ENCODE measurements around the gene OSBPL1A.
A peak's percentile ranks its signal among the peaks of the same experiment; 100 is the strongest.

The OSBPL1A gene

DNA sequence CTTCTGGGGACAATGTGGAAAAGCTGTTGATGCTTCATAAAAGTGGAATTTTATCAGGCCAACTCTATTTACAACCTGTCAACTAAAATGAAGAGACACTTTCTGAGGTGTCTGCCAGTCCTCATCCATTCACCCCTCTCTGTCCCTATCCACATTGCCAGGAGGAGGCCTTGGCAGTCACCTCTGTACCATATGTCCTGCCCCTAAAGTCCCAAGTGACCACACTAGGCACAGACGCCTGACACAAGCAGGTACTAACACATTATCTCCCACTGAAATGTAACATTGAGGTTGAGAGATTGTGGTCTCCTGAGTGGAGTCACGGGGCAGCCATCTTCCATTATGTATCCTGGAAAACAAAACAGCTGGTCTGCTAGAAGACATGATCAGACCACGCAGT lies 71.4 kb downstream of the OSBPL1A start:
- no peak for DNase-seq

GRCh38 chr18:24322584-24323136 lies 75.0 kb downstream of the OSBPL1A start:
- DNase-seq = no peak

- no peak for DNase-seq
Observed at GRCh38 chr18:24321071-24321470, 76.6 kb downstream of the OSBPL1A start.

DNA sequence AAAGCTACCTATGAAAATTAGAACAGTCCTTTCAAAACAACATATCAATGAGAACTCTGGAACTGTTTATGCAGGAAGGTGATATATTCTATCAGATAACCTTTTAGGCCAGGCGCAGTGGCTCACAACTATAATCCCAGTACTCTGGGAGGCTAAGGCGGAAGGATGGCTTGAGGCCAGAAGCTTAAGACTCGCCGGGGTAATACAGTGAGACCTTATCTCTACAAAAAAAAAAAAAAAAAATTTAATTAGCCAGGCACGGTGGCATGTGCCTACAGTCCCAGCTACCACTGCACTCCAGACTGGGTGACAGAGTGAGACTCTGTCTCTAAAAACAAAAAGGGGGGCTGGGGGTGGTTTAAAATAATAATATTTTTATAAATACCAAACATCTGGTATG lies 77.9 kb downstream of the OSBPL1A start:
- peak; percentile 1 for DNase-seq

DNA sequence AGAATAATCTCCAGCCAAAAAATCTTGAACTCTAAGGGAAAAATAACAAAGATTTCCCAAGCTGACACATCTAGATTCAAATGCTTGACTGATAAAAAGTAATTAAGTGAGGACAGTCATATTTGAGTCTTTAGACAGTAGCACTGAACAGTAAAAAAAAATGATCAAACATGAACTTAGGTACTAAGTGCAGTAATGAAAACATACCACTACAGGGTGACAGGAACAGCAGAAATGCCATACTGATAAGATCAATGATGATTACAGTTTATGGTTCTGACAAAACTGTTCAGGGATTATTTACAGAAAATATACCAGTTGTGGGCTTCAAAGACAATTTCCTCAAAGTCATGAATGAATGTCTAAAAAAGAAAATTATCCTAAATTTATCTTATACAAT lies 80.3 kb downstream of the OSBPL1A start:
- DNase-seq = no peak

GRCh38 chr18:24315170-24315569 lies 82.5 kb downstream of the OSBPL1A start:
- DNase-seq = no peak

DNA sequence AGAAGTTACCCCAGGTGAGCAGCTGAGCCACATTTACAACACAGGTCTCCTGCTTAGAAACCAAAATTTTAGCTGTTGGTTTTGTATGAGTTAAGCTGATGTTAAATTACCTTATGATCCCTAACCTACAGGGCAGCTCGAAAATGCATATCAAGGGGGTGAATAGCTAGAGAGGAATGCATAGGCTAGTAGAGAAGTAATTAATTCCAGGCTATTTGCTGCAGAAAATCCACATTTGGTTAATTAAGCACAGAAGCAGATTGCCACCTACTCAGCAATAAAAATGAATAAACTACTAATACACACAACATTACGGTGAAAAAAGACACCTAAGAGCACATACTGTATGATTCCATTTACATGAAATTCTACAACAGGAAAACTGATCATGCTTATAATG lies 91.4 kb downstream of the OSBPL1A start:
- no peak for DNase-seq

DNA sequence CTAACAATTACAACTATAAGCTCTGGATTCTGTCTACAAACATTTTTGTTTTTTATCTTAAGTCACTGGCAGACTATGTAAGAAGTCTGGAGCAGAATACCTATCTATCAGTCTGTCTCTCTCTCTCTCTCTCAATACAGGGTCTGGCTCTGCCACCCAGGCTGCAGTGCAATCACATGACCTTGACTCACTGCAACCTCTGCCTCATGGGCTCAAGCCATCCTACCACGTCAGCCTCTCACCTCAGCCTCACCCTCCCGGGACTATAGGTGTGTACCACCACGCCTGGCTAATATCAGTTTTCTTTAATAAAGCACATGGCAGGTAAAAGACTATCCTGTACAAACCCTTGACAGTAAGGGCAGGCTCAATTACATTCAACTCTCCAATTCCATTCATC lies 96.9 kb downstream of the OSBPL1A start:
- DNase-seq = no peak

DNA sequence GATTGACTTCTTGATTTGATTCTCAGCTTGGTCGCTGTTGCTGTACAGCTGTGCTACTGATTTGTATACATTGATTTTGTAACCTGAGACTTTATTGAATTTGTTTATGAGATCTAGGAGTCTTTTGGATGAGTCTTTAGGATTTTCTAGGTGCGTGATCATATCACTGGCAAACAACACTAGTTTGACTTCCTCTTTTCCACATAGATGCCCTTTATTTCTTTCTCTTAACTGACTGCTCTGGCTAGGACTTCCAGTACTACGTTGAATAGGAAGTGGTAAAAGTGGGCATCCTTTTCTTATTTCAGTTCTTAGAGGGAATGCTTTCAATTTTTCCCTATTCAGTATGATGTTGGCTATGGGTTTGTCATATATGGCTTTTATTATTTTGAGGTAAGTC lies 101.3 kb downstream of the OSBPL1A start:
- no peak for DNase-seq

DNA sequence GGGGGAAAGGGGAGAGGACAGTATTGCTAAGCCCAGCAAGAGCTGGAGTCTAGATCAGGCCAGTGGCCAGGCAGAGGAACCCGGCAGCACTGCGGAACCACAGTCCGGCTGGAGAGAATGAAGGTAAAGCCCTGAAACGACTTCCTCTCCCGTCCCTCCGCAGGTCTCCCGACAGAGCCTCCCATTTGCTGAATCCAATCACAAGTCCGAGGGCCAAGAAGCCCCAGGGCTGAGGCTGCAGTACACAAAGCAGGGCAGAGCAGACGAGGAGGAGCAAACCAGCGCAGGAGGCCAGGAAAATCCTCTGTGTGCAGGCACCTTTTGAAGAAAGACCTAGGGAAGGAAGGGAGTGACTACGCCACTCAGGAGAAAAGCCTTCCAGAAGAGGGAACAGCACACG lies 104.4 kb downstream of the OSBPL1A start:
- DNase-seq = no peak

DNA sequence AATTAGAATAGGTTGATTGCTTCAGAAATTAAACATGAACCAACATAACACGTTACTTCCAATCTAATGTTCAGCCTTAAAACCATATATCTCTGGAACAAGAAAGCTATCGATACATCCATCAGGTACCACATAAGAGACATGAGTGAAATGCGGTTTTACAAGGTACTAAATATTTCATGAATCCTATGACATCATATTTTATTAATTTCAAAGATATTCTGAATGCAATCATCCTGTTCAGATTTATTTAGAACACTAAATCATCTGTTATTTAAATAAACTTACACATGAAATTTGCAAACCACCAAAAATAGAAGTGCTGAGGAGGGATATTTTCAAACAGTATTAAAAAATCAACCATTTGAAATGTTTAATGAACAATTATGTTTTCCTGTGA lies 119.0 kb downstream of the OSBPL1A start:
- no peak for DNase-seq

DNA sequence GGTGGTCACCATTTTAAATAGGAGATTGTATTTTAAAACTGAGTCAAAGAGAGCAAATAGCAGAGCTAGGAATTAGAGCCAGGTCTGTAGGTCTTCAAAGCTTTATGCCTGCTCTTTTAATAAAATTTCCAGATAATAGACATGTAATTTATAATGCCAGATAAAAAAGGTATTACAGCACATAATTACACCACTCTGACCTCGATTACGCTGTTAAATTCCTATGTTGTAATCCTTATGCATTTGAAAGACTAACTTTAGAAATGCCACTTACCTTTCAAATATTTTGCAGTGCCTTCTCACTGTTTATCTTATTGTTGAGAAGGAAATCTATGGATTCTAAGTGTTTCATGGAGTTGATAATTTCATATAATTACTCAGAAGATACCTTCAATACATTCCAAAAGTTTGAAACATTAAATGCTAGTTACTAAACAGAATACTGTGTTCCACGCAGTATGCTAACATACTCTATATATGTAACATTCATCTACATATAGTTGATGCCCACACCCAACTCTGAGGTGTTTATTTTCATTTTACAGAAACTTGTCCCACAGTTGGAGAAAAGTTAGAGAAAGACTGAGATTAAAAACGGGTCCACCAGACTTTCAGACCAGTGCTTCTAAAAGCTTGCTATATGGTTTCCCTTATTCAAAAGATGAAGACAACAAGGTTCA lies 120.0 kb downstream of the OSBPL1A start:
- no peak for DNase-seq

GRCh38 chr18:24276994-24277393 lies 120.6 kb downstream of the OSBPL1A start:
- no peak for DNase-seq

DNA sequence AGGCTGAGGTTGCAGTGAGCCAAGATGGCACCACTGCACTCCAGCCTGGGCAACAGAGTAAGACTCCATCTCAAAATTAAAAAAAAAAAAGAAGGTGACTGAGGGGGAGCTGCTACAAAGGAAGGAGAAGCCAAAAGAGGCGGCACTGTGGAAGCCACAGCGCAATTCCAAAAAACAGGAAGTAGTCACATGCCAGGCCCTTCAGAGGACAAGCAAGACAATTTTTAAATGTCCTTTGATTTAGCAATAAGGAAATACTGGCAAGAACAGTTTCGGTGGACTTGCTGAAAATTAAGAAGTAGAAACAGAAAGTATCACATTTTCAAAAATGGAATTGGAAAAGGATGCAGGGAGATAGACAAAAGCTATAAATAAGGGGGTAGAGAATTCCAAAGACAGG lies 122.8 kb downstream of the OSBPL1A start:
- no peak for DNase-seq

DNA sequence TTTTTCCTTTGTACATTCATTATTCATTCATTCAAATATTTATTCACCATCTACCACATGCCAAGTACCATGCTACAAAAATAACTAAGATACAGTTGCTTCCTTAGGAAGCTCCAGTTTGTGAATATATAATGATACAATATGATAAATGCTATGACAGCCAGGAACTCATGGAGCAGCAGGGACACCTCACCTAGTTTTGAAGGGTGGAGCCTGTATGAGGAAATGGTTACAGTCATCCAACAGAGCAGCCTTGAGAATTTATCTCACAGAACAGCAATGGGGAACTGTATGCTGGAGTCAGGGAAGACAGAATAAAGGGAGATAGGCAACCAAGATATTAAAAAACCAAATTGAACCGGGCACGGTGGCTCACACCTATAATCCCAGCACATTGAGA lies 124.0 kb downstream of the OSBPL1A start:
- no peak for DNase-seq

- no peak for DNase-seq
Observed at GRCh38 chr18:24272229-24272525, 125.4 kb downstream of the OSBPL1A start.

DNA sequence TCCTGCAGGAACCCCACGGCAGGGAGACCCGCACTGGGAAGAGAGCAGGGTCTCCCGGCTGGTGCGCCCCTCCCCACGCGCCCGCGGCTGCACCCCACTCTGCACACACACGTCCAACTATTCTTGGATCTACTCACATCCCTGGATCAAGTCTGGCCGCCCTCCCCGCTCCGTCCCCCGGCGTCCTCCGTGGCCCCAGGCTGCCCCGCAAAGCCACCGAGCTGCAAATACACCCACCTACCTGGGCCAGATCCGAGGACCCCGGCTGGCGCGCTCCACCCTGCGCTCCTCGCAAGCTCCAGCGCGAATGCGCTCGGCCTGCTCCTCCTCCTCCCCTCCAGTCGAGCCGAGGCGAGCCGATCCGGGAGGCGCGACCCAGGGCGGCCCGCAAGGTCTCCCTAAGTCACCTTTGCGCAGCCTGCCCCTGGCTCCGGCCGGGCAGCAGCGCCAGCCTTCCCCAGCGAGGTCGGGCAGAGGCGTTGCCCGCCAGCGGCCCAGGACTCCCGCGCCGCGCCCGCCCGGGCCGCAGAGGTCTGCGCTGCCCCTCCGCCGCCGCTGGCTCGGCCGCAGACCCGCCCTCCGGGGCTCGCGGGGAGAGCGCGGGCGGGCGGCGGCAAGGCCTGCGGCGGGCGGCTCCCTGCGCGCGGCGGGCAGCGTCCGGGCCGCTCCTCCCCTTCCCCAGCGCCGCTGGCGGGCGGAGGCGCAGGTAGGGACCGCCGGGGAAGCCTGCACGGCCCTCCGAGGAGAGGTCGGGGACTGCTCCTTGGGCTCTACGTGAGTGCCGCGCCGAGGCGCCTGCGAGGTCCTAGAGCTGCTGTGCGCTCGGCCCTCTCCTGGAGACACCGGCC lies 126.0 kb downstream of the OSBPL1A start:
- no peak for DNase-seq

DNA sequence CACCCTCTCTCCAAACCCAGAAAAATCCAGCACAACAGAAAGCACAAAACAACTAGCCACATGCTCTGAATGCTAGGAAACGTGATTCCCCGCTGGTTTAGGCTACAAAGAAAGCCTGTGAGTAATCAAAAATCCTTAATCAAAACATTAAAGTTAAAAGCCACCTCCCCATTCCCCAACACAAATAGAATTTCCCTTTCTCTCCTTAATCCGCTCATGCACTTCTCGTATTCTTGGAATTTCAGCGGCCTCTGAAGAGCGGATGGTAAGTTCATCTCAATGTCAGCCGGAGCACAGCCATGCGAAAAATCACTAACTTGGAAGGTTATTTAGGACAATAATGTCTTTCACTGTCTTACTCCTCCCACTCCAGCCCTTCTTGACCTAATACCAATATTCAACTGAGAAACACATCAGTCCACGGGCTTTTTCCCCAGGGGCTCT lies 126.7 kb downstream of the OSBPL1A start:
- DNase-seq = no peak

DNA sequence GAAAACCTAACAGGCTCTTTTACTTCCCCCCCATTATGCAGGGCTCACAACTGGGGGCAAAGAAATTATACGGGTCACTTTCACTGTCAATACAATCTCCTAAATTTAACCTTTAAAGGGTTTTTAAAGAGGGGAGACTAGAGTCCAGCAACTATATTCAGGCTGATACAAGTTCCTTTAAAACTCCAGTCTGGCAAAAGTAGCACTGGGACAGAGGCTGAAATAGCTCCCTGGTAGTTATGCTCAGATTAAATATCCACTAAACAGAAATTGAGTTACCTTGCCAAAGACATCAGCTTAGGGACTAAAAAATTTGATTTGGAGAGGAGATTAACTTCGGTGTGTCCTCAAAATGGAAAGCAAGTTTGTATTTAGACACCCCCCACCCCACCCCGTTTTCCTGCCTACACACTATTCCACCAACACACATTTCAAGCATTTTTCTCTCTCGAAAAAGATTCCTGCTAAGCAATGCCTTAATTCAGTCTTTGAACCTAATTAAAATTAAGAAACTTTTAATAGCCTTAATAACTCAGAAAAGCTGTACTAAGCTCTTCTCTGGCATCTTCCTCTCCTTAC lies 127.2 kb downstream of the OSBPL1A start:
- no peak for DNase-seq

GRCh38 chr18:24268784-24269550 lies 128.7 kb downstream of the OSBPL1A start:
- DNase-seq = no peak

DNA sequence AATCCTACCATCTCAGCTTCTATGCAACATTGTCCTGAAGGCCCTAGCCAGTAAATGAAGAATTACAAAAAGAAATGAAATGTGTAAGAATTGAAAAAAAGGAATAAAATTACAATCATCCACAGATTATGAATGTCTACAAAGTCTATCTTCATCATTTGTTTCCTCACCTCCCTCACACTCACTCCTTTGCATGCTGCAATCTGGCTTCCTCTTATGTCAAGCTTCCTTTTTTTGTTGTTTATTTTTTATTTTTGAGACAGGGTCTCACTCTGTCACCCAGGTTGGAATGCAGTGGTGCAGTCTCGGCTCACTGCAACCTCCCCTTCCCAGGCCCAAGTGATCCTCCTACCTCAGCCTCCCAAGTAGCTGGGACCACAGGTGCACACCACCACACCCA lies 129.7 kb downstream of the OSBPL1A start:
- DNase-seq = no peak

DNA sequence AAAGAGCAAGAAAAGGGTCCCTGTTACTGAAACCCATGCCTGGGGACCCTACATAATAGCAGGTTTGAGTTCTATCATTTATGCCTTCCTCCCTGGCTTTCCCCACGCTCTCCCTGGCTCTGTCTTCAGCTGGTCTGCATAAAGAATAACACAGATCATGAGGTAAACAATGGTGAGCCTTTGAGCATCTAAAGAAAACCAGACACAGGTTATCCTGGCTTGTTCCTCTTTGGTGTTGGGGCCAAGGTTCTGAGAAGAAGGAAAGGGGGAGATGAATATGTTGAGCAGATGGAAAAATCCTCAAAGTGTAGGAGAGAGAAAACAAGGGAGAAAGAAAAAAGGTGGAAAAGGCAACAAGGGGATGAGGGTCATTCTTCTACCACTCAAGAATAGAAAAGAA lies 131.5 kb downstream of the OSBPL1A start:
- no peak for DNase-seq

- no peak for DNase-seq
Observed at GRCh38 chr18:24265502-24266064, 132.0 kb downstream of the OSBPL1A start.
